OCI-LY3 (cell line): ENCODE measurements around the gene PSMD5.

Experiments
- EZH2phosphoT487 ChIP-seq: fragments of 200-600 bp; shearing (Covaris generic); IDR thresholded peaks from 2 replicates; pipeline ENCODE4 v1.6.1; 2018; ENCODE audit warnings: antibody characterized with exemption, mixed run types, low read depth
- TF ChIP-seq, protein P1 (sequence below): fragments of 200-600, 300-600 bp; sonication (generic); IDR thresholded peaks from 2 replicates; pipeline ENCODE4 v1.5.1; 2014; ENCODE audit warnings: antibody characterized with exemption, low read length, low read depth

DNA sequence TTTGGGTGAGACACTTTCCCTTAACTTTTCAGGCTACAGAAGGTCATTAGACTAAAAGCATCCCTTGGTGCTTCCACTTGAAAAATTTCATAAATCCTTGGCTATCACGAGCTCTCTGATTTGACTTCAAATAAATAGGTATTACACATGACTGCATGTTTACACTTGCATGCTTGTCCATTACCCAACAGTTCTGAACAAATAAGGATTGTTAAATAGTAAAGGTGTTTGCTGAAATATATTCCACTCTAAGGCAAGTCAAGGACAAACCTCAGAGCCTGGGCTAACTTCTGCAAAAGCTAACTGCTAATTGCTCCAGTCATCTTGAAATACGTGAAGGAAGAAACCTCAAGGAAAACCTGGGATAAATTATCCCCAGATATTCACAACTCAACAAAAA lies 64.0 kb downstream of the PSMD5 start:
- TF ChIP-seq, protein P1, sequence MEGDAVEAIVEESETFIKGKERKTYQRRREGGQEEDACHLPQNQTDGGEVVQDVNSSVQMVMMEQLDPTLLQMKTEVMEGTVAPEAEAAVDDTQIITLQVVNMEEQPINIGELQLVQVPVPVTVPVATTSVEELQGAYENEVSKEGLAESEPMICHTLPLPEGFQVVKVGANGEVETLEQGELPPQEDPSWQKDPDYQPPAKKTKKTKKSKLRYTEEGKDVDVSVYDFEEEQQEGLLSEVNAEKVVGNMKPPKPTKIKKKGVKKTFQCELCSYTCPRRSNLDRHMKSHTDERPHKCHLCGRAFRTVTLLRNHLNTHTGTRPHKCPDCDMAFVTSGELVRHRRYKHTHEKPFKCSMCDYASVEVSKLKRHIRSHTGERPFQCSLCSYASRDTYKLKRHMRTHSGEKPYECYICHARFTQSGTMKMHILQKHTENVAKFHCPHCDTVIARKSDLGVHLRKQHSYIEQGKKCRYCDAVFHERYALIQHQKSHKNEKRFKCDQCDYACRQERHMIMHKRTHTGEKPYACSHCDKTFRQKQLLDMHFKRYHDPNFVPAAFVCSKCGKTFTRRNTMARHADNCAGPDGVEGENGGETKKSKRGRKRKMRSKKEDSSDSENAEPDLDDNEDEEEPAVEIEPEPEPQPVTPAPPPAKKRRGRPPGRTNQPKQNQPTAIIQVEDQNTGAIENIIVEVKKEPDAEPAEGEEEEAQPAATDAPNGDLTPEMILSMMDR: no peak
- TF ChIP-seq EZH2phosphoT487: no peak
